ENCODE results near the gene LITAFD. TPM values are rescaled to one million over a fixed set of nuclear protein-coding genes. Genes with fewer than 3 reads are reported as not detected.

Gene LITAFD
- total and polyA plus RNA-seq, 10 donors: not detected

DNA sequence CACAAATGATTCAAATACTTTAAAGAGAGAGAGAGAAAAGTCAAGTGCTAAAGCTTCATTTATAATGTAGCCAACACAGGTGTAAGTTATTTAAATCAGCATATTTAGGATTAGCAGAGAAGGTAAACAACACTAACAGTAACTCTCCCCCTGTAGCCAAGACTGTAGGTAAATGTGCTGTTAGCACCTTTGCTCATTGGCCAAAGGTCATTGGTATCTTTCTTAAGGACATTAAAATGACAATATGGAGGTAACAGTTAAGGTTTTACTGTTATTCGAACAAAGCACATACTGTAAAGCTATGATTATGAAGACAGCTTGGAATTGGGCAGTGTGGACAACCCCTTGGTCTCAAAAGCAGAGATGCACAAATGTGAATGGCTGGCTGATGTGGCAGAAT is 28.7 kb downstream of the LITAFD start:
- no peak for DNase-seq
- no peaks in the 10 kb centered on the region for H3K27me3 ChIP-seq (replicated peaks in 1 of 7)
- H3K4me1 ChIP-seq: peaks cover 0 to 9% (median 2%) of the 10 kb centered on the region in 6 donors
- H3K27ac ChIP-seq: no peak overlapping the region
- WGBS, 5 donors: 88 to 96% (median 93%) methylated on average over 1 of the region's 1 CpG
- TF ChIP-seq POLR2A (IDR thresholded peaks at IDR 0.05) (no peak), POLR2AphosphoS5 (IDR thresholded peaks at IDR 0.05) (no peak), CTCF (IDR thresholded peaks at IDR 0.05 in 8 of 11, conservative IDR thresholded peaks at IDR 0.05 in 3 of 11) (no peak)
- intact Hi-C loops (cut with DNase I; ENCODE audit: low total_unique reads): no loop called here
- H3K9me3 ChIP-seq: no peaks in the 10 kb centered on the region
- H3K36me3 ChIP-seq: peaks cover 0 to 100% (median 95%) of the 10 kb centered on the region in 6 donors
- H3K4me3 ChIP-seq: no peak overlapping the region

DNA sequence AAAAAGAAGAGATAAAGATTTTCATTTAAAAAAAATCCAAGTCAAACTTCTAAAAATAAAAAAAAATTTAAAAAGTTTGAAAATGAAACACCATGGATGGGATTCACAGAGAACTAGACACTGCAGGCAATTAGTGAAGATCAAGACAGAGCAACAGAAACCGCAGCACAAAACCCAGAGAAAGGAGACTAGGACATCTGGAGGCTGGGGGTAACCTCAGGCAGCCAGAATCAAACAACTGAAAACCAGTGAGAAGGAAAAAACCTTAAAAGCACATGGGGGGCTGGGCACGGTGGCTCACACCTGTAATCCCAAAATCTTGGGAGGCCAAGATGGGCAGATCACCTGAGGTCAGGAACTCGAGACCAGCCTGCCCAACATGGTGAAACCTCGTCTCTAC is 30.6 kb downstream of the LITAFD start:
- H3K36me3 ChIP-seq: peaks cover 0 to 100% (median 93%) of the 10 kb centered on the region in 6 donors
- 86 to 95% (median 89%) methylated on average over 4 of the region's 4 CpGs for WGBS, 5 donors
- H3K4me1 ChIP-seq: peaks cover 0 to 12% (median 2%) of the 10 kb centered on the region in 6 donors
- no peak for DNase-seq
- H3K4me3 ChIP-seq: no peak overlapping the region
- no peak overlapping the region for H3K27ac ChIP-seq
- H3K27me3 ChIP-seq (replicated peaks in 1 of 7): no peaks in the 10 kb centered on the region
- H3K9me3 ChIP-seq: no peaks in the 10 kb centered on the region
- intact Hi-C loops (cut with DNase I; ENCODE audit: low total_unique reads): no loop called here
- TF ChIP-seq POLR2AphosphoS5 (IDR thresholded peaks at IDR 0.05) (no peak), CTCF (IDR thresholded peaks at IDR 0.05 in 8 of 11, conservative IDR thresholded peaks at IDR 0.05 in 3 of 11) (no peak)

- no peak for TF ChIP-seq POLR2A (IDR thresholded peaks at IDR 0.05)
- TF ChIP-seq POLR2AphosphoS5 (IDR thresholded peaks at IDR 0.05): no peak
- no peak for TF ChIP-seq CTCF (IDR thresholded peaks at IDR 0.05 in 8 of 11, conservative IDR thresholded peaks at IDR 0.05 in 3 of 11)
- Histone ChIP-seq H3K27ac (no peak overlapping the region), H3K4me1 (peaks cover 0 to 13% (median 0%) of the 10 kb centered on the region in 6 donors), H3K9me3 (no peaks in the 10 kb centered on the region), H3K36me3 (peaks cover 0 to 100% (median 94%) of the 10 kb centered on the region in 6 donors), H3K27me3 (replicated peaks in 1 of 7) (no peaks in the 10 kb centered on the region), H3K4me3 (no peak overlapping the region)
- intact Hi-C loops (cut with DNase I; ENCODE audit: low total_unique reads): no loop called here
- WGBS, 5 donors: 93 to 99% (median 95%) methylated on average over 3 of the region's 3 CpGs
- no peak for DNase-seq
These were observed 31.9 kb downstream of the LITAFD start for GRCh38 chr16:8914098-8914497.

- no peaks in the 10 kb centered on the region for H3K9me3 ChIP-seq
- peaks cover 0 to 100% (median 94%) of the 10 kb centered on the region in 6 donors for H3K36me3 ChIP-seq
- H3K4me1 ChIP-seq: peaks cover 0 to 22% (median 0%) of the 10 kb centered on the region in 6 donors
- intact Hi-C loops (cut with DNase I; ENCODE audit: low total_unique reads): no loop called here
- DNase-seq: no peak
- TF ChIP-seq POLR2A (IDR thresholded peaks at IDR 0.05) (no peak), CTCF (IDR thresholded peaks at IDR 0.05 in 8 of 11, conservative IDR thresholded peaks at IDR 0.05 in 3 of 11) (no peak), POLR2AphosphoS5 (IDR thresholded peaks at IDR 0.05) (no peak)
- H3K27ac ChIP-seq: no peak overlapping the region
- H3K4me3 ChIP-seq: no peak overlapping the region
- 90 to 97% (median 94%) methylated on average over 7 of the region's 7 CpGs for WGBS, 5 donors
- no peaks in the 10 kb centered on the region for H3K27me3 ChIP-seq (replicated peaks in 1 of 7)
These were observed 33.7 kb downstream of the LITAFD start for GRCh38 chr16:8915722-8916301.

Data from spleen (tissue), 11 donors.